Thyroid gland (tissue), 4 donors: Measurements from ENCODE around the gene RREB1.

Experiments
- CTCF ChIP-seq, 6 experiments: fragments of 200-600 bp in 3 of 6; fragments of 450-650 bp in 3 of 6; sonication (generic) in 3 of 6; IDR thresholded peaks; one replicate each; pipeline ENCODE4 v1.5.1; 2016 to 2019; ENCODE audit warnings: antibody characterized with exemption in 6 of 6, mild to moderate bottlenecking in 2 of 6, inconsistent platforms in 1 of 6, moderate library complexity in 1 of 6
- POLR2A ChIP-seq, 2 donors: fragments of 450-650 bp; IDR thresholded peaks; one replicate each; pipeline ENCODE4 v1.6.1; 2017; ENCODE audit warnings: antibody characterized with exemption in 2 of 2, mild to moderate bottlenecking in 2 of 2, moderate library complexity in 1 of 2

GRCh38 chr6:7203939-7204338 lies 96.2 kb downstream of the RREB1 start:
- TF ChIP-seq CTCF (IDR thresholded peaks at IDR 0.05), result peak in 1 of 6 experiments; percentile 3
- peak in 1 of 2 donors; percentile 62 for TF ChIP-seq POLR2A (IDR thresholded peaks at IDR 0.05)
